H7 (cell line): ENCODE data around the gene SMAD9. TPM values are rescaled to one million over a fixed set of nuclear protein-coding genes. Genes with fewer than 3 reads are reported as not detected.
A peak's percentile ranks its signal among the peaks of the same experiment; 100 is the strongest.

Experiments
- DNase-seq: peaks from one replicate; pipeline ENCODE4 v3.0.0; 2012
- H3K27me3 ChIP-seq: 2 replicates; pipeline ENCODE4 v1.6.0; 2011; ENCODE audit warnings: mild to moderate bottlenecking, low read length; ENCODE audit not compliant: control insufficient read depth, insufficient read depth
- H3K36me3 ChIP-seq: replicated peaks from 2 replicates; pipeline ENCODE4 v1.5.1; 2011; ENCODE audit warnings: low read length; ENCODE audit not compliant: control insufficient read depth, insufficient read depth
- H3K4me3 ChIP-seq: 2 replicates; pipeline ENCODE4 v1.5.1; 2011; ENCODE audit warnings: low read depth, mild to moderate bottlenecking, control low read depth, low read length, moderate library complexity; ENCODE audit not compliant: insufficient read depth
- total RNA-seq: library from RNA; depleted of rRNA; stranded (reverse); fragments of >200 nt; shearing (Covaris generic); gene quantifications from 2 replicates; pipeline ENCODE4 v1.2.3, GENCODE V29; 2014

The SMAD9 gene
- total RNA-seq, 1 experiment from 2014 or later: 0.59 TPM

DNA sequence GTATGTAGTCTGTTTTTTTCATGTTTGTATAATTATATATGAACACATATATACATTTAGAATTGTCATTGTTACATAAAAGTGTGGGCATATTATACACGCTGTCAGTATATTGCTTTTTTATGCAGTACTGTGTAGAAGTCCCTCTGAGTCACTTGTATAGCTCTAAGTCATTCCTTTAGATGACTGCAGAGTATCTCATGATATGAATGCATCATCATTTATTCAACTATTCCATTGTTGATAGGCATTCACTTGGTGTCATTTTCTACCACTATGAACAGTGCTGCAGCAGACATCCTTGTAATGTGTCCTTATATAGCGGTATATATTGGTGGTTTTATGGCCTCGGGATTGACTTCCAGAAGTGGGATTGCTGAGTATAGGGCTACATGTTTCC is 85.7 kb downstream of the SMAD9 start:
- Histone ChIP-seq H3K36me3 (0 out of 2 replicates have a peak, but pooled peaks cover 1% of the 10 kb centered on the region), H3K27me3 (no peaks in the 10 kb centered on the region), H3K4me3 (no peak overlapping the region)
- no peak for DNase-seq

- no peaks in the 10 kb centered on the region for H3K27me3 ChIP-seq
- H3K4me3 ChIP-seq: no peak overlapping the region
- DNase-seq: no peak
- peaks cover 3% of the 10 kb centered on the region; the same call in 1 of the 2 replicates for H3K36me3 ChIP-seq
These were observed 88.7 kb downstream of the SMAD9 start for GRCh38 chr13:36831291-36831690.

DNA sequence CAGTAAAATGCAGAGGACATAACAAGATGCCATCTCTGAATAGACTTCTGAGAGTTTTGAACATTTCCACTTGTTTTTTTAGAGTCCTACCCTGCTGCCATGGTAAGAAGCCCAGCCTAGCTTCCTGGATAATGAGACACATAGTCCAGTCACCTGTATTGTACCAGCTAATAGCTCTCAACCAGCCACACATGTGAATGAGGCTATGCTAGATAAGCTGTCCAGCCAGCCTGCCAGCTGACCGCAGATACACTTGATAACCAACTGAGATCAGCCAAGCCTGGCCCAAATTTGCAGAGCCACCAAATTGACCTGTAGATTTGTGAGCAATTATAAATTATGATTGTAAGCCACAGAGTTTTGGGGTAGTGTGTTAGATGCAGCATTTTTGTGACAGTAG is 90.3 kb downstream of the SMAD9 start:
- no peak for DNase-seq
- H3K27me3 ChIP-seq: no peaks in the 10 kb centered on the region
- no peak overlapping the region for H3K4me3 ChIP-seq
- H3K36me3 ChIP-seq: peaks cover 4% of the 10 kb centered on the region; the same call in 1 of the 2 replicates

GRCh38 chr13:36822785-36823184 is 97.3 kb downstream of the SMAD9 start:
- Histone ChIP-seq H3K36me3 (peaks cover 2% of the 10 kb centered on the region; the same call in 1 of the 2 replicates), H3K4me3 (no peak overlapping the region), H3K27me3 (peaks cover 3% of the 10 kb centered on the region; the same call in 1 of the 2 replicates)
- DNase-seq: no peak

GRCh38 chr13:36820222-36820621 is 99.8 kb downstream of the SMAD9 start:
- DNase-seq: no peak
- H3K27me3 ChIP-seq: peaks cover 3% of the 10 kb centered on the region; the same call in 1 of the 2 replicates
- H3K36me3 ChIP-seq: no peaks in the 10 kb centered on the region
- peak overlapping the region; percentile 9; the same call in 1 of the 2 replicates for H3K4me3 ChIP-seq

GRCh38 chr13:36819739-36820090 is 100.3 kb downstream of the SMAD9 start:
- DNase-seq: peak; percentile 48
- peaks cover 3% of the 10 kb centered on the region; the same call in 1 of the 2 replicates for H3K27me3 ChIP-seq
- H3K36me3 ChIP-seq: no peaks in the 10 kb centered on the region
- peak overlapping the region; percentile 68 for H3K4me3 ChIP-seq

GRCh38 chr13:36818804-36819738 is 101.0 kb downstream of the SMAD9 start, which contains the start of gene RFXAP:
Gene RFXAP (plus strand): TSS chr13:36819222. CDS start chr13:36819358, 136 bp downstream.
- DNase-seq: peak; percentile 95
- Histone ChIP-seq H3K4me3 (peak within 1 kb of the TSS; percentile 68), H3K36me3 (no peaks in the 10 kb centered on the region), H3K27me3 (peaks cover 3% of the 10 kb centered on the region; the same call in 1 of the 2 replicates)

DNA sequence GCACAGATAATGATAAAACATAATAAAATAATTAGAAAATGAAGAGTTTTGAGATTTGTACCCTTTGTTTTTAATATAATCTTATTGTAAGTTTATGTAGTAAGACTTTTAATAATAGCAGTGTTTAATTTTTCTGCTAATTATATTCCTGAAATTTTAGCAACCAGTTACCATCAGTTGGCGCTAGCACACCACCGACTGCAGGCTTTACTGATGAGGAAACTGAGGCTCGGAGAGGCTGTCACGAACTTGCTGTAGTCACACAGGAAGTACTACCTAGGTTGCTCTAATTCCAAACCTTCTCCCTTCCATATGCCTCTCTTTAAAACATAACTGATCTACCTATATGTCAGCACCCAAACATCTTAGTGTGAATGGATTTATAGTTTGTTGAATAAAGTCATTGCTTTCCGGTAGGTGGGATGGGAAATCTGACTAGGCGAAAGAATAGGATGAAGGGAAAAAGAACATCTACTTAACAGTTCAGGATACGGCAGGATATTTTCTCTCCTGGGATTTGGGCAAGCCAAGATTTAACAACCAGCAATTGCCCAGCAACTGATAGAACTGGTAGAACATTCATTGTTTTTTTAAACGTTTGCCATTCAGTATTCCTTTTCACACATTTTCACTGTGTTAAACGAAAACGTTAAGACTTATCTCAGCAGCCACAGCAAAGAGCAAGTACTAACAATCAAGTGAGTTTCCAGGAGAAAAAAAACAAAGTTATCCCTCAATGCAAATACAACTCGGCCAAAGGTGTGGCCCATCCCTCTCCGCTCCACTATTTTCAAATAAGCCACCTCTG is 101.8 kb downstream of the SMAD9 start:
- peaks cover 3% of the 10 kb centered on the region; the same call in 1 of the 2 replicates for H3K27me3 ChIP-seq
- DNase-seq: no peak
- H3K36me3 ChIP-seq: no peaks in the 10 kb centered on the region

GRCh38 chr13:36815062-36815461 is 105.0 kb downstream of the SMAD9 start:
- Histone ChIP-seq H3K4me3 (no peak overlapping the region), H3K36me3 (no peaks in the 10 kb centered on the region), H3K27me3 (peaks cover 3% of the 10 kb centered on the region; the same call in 1 of the 2 replicates)
- DNase-seq: no peak

More for the DNA sequence above, 101.8 kb downstream of the SMAD9 start:
- H3K4me3 ChIP-seq: peak overlapping the region; percentile 68

DNA sequence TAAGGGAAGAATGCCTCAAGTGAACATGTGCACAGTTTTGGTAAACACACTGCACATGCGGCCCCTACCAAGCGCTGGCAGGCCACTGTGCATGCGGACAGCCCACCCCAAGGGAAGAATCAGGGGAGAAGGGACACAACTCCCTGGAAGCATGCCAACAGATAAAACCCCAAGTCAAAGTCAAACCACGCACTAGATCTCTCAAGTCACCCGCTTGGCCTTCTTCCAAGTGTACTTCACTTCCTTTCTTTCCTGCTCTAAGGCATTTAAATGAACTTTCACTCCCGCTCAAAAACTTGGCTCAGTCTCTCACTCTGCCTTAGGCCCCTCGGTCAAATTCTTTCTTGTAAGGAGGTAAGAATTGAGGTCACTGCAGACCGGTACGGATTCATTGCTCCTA is 105.6 kb downstream of the SMAD9 start:
- Histone ChIP-seq H3K27me3 (peaks cover under 1% of the 10 kb centered on the region; the same call in 1 of the 2 replicates), H3K4me3 (no peak overlapping the region), H3K36me3 (no peaks in the 10 kb centered on the region)
- no peak for DNase-seq

- no peaks in the 10 kb centered on the region for H3K36me3 ChIP-seq
- no peak overlapping the region for H3K4me3 ChIP-seq
- no peak for DNase-seq
- no peaks in the 10 kb centered on the region for H3K27me3 ChIP-seq
These were observed 106.8 kb downstream of the SMAD9 start for GRCh38 chr13:36813225-36813624.

DNA sequence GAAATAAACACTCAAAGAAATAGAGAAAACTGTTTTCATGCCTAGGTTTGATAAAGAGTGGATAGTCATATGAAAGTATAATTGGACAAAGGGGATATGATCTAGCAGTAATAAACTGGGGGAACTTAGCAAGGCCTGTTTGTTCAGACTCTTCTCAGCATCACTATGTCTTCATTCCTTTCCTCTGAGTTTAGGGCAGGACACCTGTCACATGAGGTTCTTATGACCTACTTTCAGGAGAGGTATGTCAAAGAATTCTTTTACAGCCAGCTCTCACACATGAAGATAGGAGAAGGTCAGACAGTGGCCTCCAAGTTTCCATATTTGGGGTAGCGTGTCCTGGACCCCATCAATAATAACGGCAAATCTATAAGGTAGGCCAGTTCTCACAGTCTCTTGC is 112.4 kb downstream of the SMAD9 start:
- DNase-seq: no peak
- Histone ChIP-seq H3K36me3 (no peaks in the 10 kb centered on the region), H3K4me3 (no peak overlapping the region), H3K27me3 (no peaks in the 10 kb centered on the region)

- Histone ChIP-seq H3K4me3 (no peak overlapping the region), H3K27me3 (no peaks in the 10 kb centered on the region), H3K36me3 (no peaks in the 10 kb centered on the region)
- DNase-seq: no peak
These were observed 113.9 kb downstream of the SMAD9 start for GRCh38 chr13:36806102-36806501.

GRCh38 chr13:36804588-36804987 is 115.5 kb downstream of the SMAD9 start:
- DNase-seq: no peak
- H3K27me3 ChIP-seq: no peaks in the 10 kb centered on the region
- H3K36me3 ChIP-seq: no peaks in the 10 kb centered on the region

More at GRCh38 chr13:36804588-36804987, 115.5 kb downstream of the SMAD9 start:
- H3K4me3 ChIP-seq: no peak overlapping the region
